GM18951 (cell line): Measurements from ENCODE around the gene ANKRD11.
"Not testable (repeated sequence)": the region's sequence is repeated elsewhere in the genome, so short reads cannot be mapped to it uniquely, and the experiment has no call there.

Experiments
- POLR2A ChIP-seq: IDR thresholded peaks from 4 replicates; pipeline ENCODE4 v1.6.1; 2011; ENCODE audit warnings: mild to moderate bottlenecking; ENCODE audit not compliant: insufficient read length, insufficient read depth; ENCODE audit errors: extremely low read depth
- in situ Hi-C: fragments of 300-500 bp; cut with MboI; formaldehyde crosslinking; loops from one replicate; pipeline ENCODE4 v1.12.0; 2022; ENCODE audit warnings: low sequenced_read_pairs, mixed read lengths, inconsistent platforms; ENCODE audit not compliant: unreplicated experiment

The ANKRD11 gene

DNA sequence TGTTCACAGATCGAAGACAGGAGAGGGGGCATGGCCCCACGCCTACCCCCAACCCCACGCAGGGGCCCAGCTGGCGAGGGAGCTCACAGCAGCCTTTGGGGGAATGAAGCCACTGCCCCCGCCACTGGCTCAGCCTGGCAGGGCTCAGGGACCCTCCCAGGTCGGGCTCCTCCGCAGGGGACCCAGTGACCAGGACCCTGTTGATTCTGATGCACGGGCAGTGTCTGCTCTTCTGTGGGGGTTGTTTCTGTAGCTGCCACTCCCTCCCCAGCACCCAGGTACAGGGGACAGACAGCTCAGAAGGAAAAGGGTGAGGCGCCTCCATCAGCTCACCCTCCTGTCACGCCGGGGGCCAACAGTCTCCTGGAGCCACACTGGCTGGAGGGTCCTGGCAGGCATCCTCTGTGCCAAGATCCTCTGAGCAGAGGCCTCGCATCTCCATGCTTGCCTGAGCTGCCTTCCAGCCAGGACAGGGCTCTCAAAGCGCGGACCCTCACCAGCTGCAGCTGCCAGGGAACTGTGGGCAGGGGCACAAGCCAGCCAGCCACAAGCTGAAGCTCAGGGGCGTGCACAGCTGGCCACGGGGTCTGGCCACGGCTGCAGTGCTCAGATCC is 223.7 kb downstream of the ANKRD11 start:
- in situ Hi-C loops, result no loop called here
- TF ChIP-seq POLR2A, result no peak

DNA sequence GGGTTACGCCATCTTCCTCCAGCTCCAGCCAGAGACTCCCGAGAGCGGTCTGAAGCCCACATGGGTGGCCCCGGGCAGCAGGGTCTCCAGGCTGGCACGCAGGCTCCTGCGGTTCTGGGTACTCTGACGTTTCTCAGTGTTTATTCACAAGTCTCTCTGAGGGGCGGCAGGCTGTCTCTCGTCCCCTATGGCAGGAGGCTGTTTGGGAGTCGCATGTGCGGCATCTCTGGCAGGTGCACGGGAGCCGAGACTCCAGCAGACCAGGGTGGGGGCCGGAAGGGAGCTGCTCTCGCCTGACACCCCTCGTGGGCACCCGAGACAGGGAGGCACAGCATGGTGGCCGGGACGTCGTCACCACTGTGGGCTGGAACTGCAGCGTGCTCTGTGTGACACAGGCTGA is 224.7 kb downstream of the ANKRD11 start:
- TF ChIP-seq POLR2A, result no peak
- in situ Hi-C loops, result no loop called here

DNA sequence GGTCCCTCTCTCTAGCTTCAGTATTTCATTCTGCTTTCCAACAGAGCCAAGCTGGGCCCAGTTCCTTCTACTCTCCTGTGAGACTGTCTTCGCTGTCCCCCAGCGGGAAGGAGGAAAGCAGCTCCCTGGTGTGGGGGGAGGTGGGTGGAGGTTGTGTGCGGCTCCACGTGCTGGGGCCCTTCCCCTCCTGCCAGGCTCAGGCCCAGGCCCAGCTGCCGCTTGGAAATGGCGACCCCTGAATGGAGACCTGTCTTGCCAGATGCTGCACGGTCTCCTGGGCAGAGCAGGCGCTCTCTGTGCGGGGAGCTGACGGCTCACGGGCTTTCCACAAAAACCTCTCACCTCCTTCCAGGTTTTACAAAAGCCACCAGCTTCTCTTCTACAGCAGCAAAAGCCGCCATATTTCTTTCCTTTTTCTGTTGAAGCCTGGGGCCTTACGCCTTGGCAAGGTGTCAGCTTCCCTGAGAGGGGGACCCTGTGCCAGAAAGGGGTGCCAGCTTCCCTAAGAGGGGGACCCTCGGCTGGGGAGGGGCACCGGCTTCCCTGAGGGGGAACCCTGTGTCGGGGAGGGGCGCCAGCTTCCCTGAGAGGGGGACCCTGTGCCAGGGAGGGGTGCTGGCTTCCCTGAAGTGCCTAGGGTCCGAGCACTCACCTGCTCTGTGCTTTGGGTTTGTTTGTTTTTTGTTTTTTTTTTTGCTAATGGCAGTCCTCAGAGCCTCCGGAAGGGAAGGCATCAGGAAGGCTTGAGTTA is 225.4 kb downstream of the ANKRD11 start:
- in situ Hi-C loops, result no loop called here
- no peak for TF ChIP-seq POLR2A

DNA sequence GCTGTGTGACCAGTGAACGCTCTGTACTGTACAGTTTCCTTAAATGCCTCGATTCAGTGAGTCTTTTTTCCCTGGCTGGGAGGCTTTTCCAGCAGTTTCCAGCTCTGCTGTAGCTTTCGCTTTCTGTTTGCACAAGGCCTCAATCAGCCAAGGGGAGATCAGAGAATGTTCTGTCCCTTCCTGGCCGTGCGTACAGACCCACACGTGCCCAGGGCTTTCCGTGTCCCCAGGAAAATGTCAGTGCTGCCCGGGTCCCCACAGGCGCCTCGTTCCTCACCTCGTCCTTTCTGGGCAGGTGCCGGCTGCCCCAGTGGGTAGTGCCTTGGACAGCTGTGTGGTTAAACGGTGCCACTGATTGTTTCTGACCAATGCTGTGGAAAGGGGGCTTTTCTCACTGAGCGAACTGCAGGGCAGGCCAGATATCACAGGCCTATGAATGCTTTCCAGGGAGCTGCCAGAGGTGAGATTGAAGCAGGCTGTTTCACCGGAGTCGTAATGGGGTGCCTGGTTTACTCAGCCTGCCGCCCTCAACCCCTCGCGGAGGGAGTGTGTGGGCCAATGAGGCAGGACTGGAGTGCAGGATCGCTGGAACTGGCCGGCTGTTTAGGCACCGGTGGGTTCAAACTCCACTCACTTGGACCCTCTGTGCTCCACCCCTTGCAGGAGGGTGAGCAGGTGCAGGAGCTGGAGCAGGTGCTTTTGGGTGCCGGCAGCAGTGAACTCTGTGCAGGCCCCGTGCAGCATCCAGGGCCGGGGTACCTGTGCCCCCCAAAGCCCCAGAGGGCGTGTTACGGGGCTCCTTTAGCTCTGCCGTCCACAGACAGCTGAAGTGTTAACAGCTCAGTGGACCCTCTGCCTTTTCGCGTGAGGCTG is 228.4 kb downstream of the ANKRD11 start:
- TF ChIP-seq POLR2A, result no peak
- in situ Hi-C loops, result no loop called here

DNA sequence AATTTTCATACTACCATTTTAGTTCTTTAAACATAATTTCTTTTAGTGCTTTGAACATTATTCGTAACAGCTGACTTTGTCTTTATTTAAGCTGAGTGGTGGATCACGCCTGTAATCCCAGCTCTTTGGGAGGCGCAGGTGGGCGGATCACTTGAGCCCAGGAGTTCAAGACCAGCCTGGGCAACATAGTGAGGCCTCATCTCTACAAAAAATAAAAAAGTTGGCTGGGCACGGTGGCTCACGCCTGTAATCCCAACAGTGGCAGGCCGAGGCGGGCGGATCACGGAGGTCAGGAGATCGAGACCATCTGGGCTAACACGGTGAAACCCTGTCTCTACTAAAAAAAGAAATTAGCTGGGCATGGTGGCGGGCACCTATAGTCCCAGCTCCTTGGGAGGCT is 230.5 kb downstream of the ANKRD11 start:
- in situ Hi-C loops, result not testable (repeated sequence)

DNA sequence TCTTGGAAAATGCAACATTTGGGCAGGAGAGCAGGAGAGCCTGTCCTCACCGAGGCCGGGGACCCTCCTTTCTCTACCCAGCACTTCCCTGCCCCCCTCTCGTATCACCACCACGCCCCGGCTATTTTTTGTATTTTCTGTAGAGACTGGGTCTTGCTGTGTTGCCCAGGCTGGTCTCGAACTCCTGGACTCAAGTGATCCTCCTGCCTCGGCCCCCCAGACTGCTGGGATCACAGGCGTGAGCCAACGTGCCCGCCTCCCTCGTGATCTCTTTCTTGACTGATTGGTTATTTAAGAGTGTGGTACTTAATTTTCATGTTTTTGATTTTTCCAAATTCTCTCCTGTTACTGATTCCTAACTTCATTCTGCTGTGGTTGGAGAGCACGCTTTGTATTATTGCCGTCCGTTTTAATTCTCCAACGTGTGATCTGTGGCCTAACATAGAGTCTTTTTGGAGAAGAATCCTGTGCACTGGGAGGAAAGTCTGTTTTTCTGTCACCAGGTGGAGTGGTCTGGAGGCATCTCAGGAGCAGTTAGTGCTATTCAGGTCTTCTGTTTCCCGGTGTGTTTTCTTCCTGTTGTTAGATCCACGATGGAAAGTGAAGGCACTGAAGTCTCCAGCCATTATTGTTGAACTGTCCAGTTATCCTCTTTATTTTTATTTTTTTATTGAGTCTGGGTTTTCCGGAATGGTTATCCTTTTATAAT is 232.4 kb downstream of the ANKRD11 start:
- TF ChIP-seq POLR2A, result no peak
- in situ Hi-C loops, result no loop called here

DNA sequence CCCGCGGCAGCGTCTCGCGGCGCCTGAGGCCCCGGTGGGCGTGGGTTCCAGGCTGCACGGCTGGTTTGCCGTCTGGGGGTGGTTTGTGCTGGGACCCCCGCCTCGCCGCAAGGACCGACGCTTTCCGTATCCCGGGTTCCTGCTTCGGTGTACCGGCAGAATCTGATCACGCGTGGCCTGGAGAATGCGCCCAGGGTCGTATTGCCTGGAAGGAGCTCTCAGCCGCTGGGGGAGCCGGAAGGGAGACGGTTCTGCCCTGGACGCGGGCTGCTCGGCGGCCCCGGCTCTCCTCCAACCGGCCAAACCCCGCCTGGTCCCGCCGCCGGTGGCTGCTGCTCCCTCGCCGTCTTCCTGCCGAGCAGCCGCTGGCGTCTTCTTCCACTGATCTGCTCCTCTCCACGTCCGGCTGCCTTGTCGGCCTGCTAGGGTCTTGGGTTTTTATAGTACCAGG is 233.1 kb downstream of the ANKRD11 start:
- in situ Hi-C loops, result no loop called here
- TF ChIP-seq POLR2A, result no peak

DNA sequence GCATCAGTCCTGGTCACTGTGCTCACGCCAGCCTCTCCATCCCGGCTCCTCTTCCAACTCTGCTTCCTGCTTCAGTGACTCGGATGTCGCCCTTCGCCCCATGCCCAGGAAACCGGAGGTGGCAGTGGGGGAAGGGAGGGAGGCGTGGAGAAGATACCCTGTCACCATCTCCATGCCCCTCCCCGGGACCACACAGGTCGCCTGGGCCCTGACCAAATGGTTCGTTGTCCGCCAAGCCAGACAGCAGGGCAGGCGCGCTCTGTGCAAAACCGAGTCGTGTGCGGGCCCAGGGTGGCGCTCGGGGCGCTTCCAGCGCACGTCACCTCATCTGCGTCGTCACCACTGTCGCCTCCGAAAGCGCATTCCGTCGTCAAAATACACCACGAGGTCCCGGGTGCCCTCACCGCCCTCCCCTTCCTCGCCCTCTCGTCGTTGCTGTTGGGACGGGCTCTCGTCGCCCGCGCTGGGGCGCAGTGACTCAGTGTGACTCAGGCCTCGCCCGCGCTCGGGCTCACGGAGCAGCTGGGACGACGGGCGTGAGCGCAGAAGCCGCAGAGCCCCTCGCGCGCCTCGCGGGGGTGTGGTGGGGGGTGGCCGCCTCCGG is 233.6 kb downstream of the ANKRD11 start:
- in situ Hi-C loops, result no loop called here

DNA sequence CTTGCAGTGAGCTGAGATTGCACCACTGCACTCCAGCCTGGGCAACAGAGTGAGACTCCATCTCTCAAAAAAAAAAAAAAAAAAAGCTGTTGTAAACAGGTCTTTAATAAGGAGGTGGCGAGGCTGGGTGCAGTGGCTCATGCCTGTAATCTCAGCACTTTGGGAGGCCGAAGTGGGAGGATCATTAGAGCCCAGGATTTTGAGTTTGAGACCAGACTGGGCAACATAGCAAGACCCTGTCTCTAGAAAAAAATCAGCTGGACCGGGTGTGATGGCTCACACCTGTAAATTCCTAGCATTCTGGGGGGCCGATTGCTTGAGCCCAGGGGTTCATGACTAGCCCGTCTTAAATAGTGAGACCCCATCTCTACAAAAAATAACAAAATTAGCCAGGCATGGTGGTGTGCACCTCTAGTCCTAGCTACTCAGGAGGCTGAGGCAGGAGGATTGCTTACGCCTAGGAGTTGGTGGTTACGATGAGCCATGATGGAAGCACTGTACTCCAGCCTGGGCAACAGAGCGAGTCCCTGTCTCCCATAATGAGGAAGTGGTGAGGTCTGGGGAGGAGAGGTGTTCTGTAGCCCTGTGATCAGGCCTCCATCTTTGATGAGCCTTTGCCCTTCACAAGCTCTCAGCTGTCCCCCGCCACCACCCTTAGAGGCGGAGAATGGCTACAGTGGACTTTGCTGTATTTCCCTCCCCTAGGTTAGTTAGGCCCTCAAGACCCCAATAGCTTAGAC is 236.6 kb downstream of the ANKRD11 start:
- in situ Hi-C loops, result no loop called here
- TF ChIP-seq POLR2A, result no peak

More for the DNA sequence above, 233.6 kb downstream of the ANKRD11 start:
- TF ChIP-seq POLR2A, result no peak

DNA sequence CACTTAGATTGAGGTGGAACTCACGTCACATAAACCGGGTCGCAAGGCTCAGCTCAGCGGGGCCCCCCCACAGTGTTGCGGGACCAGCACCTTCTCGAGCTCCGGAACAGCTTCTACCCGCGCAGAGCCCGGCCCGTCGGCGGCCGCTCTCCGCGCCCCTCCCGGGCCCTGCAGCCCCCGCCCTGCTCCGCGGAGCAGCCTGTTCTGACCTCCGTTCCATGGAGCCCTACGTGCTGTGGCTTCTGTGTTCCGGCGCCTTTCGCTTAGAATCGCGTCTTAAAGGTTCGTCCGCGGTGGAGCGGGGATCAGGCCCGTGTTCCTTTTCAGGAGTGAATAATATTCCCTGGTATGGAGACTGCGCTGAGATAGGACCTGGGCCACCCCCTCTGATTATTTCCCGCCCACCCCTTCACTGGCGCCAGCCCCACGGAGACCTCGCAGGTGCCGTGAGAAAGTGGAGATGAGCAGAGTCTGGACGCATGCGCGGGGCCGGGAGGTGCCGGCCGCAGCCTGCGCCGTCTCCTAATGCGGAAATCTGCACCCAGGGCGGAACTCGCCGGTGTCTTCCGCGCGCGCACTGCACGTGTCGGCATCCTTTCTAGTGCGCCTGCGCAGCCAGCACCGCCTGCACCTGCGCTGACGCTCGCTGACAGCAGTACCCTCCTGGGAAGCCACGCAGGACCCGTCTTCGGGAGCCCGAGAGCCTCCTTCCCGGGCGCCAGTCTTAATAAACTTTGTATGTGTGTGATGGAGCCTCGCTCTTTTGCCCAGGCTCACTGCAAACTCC is 242.0 kb downstream of the ANKRD11 start:
- TF ChIP-seq POLR2A, result no peak
- in situ Hi-C loops, result no loop called here

DNA sequence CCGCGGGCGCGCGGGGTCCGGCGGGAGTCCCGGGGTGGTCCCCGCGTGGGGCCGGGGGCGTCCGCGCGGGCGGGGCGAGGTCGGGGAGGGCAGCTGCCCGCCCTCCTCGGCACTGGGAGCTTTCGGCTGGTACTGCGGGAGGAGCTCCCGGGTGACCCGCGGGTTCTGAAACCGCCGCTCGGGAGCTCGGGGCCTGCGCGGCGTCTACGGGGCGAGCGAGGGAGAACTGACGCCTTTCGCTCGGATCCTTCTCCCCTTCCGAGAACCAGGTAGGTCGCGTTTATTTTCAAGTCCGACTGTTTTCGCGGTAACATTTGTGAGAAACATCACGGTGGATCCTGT is 242.7 kb downstream of the ANKRD11 start:
- in situ Hi-C loops, result not testable (repeated sequence)

DNA sequence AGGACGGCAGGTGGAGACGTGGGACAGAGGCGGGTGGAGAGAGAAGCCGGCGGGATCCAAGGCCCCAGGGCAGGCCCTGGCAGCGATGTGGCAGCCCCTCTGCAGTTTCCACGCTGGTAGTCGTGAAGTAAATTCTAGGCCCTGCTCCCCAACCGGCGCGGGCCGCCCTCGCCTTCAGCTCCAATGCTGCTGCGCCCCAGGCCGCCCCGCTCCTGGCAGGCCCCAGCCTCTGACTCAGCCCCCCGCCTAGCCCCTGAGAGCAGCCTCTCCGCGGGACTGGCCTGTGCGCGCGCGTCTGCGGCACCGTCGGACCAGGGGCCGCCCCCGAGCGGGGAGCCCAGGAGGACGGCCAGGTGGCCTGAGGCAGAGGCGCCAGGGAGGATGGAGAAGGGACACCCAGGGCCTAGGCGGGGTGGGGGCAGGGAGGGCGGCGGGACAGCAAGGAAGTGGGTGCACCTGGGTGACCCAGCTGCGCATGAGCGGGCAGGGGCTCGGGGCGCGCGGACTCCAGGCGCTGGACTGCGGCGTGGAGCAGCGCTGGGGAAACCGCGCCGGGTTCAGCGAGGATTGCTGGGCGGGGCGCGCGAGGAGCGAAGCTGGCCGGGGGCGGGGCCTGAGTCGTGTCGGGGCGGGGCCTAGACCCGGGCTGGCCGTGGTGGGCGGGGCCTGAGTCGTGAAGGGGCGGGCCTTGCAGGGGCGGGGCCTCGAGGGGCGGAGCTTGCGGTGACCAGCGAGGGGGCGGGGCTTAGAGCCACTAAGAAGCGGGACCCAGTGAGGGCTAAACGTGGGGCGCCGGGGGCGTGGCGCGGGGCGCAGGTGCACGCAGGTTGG is 243.2 kb downstream of the ANKRD11 start:
- in situ Hi-C loops, result no loop called here
- TF ChIP-seq POLR2A, result peak; percentile 16
